ENCODE data around the gene SETDB2.

GRCh38 chr13:49472186-49472585 is 28.1 kb downstream of the SETDB2 start:
- TF ChIP-seq CTCF (conservative IDR thresholded peaks at IDR 0.05; ENCODE audit: low read depth, low read length) (no peak), EZH2phosphoT487 (IDR thresholded peaks at IDR 0.05; ENCODE audit: borderline replicate concordance, low read length) (no peak), EZH2 (IDR thresholded peaks at IDR 0.05; ENCODE audit: low read length, unreplicated experiment) (no peak)

Data from PC-3 (cell line).